Urothelium cell line (cell line): Measurements from ENCODE around the gene VAV2.
A peak's percentile ranks its signal among the peaks of the same experiment; 100 is the strongest.

Experiments
- DNase-seq: peaks from one replicate; pipeline ENCODE4 v3.0.0; 2011; ENCODE audit warnings: low spot score, mixed read lengths
- FAIRE-seq: peaks from 2 replicates; lab custom pipeline; 2011; peaks lifted over from hg19 to GRCh38; lab: Jason Lieb, UNC

Gene VAV2

DNA sequence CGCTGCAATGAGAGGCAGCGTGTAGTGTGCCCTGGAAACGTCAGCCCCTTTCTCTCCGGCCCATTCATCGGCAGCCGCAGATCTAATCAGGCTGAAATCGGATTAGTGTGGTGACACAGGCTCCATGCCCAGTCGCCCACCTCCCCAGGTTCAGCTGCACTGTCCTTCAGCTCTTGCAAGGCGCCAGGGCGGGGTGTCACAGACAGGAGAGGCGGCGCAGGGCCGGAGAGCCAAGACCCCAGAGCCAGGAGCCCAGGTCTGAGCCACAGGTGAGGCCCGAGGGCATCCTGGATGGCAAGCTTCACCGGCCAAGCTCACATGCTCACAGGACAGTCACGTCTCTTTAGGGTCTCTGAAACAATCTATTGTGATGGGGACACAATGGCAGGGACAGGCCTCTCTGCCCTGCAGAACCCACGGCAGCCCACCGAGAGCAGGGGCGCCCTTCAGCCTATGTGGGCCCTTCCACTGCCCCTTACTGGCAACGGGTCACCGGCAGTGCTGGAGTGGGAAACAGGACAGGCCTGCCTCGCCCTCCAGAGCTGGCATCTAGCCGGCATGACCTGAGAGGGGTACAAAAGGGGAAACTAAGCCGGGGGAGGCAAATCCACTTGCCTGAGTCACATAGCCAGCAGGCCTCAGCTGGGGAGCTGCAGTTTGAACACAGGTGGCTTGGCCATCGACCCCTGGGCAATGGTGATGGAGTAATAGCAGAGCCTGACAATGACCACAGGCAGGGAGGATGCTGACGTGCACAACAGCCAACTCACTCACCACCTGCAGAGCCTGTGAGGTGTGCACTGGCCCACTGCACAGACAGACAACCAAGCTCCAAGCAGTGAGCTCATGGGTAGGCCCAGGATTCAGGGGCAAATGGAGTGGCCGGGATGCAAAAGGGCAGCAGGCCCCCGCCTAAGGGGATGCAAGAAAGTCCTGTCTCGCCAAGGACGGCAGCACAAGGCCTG is 48.1 kb downstream of the VAV2 start:
- FAIRE-seq (no peak), DNase-seq (no peak)

DNA sequence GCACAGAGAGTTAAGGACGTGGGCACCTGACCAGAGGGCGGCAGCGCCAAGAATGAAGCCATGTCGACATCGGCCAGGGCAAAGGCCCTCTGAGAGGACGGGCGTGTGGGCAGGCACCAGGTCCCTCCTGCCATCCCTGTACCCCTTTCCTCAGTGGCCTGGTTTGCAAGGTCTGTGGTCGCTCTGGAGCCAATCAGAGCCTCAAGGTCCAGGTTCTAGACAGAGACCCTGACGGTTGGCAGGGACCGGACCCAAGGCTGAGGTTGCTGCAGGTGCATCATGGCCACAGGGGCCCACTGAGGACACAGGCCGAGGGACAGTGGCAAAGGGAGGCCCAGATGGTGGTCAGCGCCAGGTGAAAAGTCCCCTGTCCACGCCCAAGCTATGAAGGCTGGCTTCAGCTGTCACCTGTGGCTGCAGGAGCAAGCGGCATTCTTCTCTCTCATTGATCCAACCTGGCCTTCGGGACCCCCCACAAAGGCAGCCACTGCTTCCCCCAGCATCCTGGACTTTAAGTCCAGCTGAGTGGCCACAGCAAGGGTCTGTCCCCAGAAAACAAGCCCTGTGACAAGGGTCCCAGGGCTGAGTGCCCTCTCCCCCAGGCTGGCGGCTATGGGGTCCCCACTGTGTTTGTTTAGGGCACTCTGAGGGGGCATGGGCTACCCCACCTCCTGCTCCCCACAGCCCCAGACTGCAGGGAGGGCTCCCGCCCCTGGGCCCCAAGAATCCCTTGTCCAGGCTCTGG is 48.9 kb downstream of the VAV2 start:
- no peak for DNase-seq
- no peak for FAIRE-seq

DNA sequence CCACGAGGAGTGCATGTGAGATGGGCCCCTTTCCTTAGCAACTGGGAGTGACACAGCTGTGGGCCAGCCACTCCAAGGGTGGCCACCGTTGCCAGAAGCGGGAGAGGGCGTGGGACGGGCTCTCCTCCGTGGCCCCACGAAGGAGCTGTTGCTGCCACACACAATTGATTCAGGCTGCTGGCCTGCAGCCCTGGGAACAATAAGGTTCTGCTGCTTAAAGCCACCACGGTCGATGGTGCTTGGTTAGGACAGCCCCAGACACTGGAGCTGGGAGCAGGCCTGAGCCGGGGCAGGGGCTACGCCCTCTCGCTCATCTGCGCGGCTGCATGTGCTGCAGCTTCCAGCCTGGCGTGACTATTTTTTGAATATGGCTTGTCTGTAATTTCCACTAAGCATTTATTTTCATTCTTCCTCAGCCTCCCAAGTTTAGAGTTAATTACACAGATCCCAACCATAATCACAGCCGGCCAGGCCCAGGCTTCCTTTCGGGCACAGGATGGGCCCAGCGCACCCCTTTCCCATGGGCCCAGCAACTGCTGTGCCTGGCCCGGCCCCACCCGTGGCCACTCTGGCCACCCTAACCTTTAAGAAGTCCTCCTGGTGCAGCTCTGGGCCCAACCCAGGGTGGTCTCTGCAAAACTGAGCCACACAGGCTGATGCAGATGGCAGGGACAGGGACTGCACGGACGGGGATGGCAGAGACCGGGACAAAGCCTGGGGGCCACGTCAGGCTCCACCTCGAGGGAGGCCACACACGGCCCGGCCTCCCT is 49.7 kb downstream of the VAV2 start:
- no peak for FAIRE-seq
- no peak for DNase-seq

DNA sequence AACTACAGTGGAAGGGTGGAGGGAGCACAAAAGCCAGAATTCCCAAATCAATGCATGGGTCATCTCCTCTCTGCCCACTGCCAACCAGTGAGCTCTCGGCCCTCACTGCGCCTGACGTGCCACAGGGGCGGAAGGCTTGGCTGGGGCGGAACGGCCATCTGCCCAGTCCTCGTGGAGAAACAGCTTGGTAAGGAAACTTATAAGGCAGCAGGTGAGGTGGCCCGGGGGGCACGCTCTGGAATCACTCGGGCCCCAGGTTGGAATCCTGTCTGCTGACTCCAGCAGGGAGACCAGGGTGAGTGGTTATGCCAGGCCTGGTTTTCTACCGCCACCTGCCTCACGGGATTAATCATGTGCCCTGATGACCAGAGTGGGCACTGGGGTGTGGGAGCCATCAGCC is 52.3 kb downstream of the VAV2 start:
- DNase-seq (no peak), FAIRE-seq (no peak)

DNA sequence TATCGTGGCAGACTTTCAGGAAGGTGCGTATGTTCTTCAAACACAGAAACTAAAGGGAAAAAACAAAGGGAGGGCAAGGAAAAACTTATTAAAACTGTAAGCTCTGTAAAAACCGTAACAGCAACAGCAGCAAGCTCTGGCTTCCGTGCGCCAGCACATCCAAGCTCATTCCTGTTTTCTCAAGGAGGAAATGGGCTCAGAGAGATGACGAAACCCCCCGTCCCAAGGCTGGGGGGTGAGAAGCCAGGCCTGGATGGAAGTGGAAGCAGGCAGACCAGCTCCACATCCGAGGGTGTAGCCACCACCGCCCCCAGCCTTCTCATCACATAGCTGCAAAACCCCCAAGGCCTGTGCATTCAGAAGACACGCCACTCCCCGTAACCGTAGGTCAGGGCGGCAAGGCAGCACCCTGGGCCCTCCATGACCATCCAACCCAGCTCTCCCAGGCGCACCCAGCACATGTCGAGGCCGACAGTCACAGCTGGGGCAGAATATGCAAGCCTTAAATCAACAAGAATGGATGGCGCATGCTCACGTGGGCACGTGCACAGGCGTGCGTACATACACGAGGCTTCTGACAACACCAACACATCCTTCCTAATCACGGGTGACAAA is 52.8 kb downstream of the VAV2 start:
- FAIRE-seq = no peak
- DNase-seq = no peak

DNA sequence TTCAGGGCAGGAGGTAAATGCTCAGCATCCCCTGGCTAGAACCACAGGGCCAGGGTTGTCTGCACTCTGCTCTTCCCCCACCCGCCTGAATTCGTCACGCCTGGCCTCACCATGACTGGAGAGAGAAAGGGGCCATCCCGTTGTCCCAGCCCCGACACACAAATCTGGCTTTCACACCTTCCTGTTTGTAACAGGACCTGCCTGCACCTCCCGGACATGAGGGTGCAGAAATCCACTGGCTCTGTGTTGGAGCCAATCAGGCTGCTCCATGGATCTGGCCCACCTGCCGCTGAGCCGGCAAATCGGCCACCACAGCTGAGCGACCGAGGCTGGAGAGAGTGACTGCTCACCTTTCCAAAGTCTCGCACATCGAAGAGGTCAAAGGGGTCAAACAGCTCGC is 53.4 kb downstream of the VAV2 start:
- FAIRE-seq = no peak

DNA sequence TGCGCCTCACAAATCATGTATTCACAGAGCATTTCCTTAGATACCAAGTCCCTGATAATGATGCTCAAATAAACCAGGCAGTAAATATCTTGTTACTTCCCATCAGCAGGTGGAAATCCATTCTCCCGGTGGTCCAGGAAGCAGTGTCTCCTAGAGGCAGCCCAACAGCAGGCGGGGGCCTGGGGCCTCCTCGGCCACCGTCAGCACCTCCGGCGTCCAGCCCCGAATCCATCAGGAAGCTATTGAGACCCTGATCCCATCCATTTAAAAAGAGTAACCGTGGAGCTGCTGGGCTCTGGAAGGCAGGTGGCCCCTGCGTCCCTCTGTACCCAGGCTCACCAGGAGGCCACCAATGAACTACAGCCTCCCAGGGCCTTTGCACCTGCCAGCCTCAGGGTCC is 54.0 kb downstream of the VAV2 start:
- DNase-seq = no peak
- no peak for FAIRE-seq

More for the DNA sequence above, 53.4 kb downstream of the VAV2 start:
- DNase-seq = no peak

DNA sequence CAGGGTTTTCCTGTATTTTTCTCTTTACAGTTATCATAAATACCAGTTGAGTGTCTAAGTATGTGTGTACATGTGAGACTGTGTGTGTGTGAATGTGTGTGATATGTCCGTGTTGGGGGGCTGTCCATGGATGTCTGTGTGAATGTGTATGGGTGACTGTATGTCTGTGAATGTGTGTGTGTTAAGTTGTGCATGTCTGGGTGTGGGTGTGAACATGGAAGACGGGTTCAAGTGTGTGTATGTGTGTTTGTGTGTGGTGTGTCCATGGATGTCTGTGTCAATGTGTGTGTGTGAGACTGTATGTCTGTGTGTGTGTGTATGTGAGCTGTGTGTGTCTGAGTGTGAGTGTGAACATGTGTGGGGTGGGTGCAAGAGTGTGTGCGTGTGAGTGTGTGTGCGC is 55.0 kb downstream of the VAV2 start:
- FAIRE-seq = peak; percentile 78
- no peak for DNase-seq

DNA sequence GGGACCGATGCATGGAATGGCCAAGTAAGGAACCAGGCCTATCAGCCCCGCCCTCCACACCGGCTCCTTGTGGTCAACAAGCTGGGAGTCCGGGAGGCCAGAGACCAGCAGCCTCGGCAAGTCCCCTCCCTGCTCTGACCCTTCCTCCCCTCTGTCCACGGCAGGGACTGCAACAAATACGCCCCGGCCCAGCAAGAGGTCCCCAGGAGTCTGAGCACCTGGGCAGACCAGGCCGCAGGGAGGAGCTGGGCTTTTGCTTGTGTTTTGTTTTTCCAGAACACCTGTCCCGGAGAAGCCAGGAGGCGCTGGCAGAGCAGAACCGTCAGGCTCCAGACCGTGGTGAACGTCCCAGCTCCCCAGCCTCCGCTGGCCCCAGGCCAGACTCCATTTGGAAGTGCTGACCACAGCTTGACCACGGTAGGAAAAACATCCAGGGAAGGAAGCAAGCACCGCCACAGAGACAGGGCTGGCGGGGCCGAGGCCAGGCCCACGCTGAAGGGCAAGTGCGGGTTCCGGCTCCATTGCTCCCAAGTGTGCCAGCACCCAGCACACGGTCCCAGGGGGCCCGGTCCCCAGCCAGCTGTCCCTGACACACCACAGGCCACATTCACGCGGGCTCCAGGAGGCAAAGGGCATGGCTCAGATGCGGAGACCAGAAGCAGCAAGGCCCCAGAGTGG is 56.7 kb downstream of the VAV2 start:
- DNase-seq (no peak), FAIRE-seq (no peak)

DNA sequence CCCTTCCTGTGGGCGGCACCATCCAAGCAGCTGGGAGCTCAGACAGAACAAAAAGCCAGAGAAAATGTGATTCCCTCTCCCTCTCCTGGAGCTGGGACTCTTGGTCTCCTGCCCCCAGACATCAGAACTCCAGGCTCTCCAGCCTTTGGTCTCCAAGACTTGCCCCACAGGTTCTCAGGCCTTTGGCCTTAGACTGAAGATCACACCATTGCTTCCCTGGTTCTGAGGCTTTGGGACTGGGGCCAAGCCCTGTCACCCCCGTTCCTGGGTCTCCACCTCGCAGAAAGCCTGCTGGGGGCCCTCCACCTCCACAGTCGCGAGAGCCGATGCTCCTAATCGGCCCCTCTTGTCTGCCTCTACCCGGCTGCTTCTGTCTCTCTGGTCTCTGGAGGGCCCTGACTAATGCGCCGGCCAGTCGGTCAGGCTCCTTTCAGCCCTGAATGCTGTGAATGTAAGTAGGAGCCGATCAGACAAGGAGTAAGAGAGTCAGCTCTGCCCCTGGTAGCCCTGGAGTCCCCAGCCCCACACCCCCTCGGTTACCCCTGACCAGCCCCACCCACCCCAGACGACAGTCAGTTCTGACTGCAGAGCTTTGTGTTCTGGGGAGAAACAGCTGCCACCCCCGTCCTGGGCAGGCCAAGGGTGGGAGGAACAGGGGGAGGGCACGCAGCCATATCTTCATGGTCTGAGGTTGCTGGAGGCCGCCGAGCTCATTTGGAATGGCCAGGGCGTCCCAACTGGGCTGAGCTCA is 57.5 kb downstream of the VAV2 start:
- DNase-seq (no peak), FAIRE-seq (no peak)

DNA sequence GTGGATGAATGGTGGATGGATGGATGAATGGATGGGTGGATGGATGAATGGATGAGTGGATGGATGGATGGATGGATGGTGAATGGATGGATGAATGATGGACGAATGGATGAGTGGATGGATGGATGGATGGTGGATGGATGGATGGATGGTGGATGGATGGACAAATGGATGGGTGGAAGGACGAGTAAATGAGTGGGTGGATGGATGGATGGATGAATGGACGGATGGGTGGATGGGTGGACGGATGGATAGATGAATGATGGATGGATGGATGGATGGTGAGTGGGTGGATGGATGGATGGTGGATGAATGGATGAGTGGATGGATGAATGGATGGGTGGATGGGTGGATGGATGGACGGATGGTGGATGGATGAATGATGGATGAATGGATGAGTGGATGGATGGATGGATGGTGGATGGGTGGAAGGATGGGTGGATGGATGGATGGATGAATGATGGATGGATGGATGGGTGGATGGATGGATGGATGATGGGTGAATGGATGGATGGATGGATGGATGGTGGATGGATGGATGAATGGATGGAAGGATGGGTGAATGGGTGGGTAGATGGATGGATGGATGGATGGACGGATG is 58.6 kb downstream of the VAV2 start:
- FAIRE-seq (peak; percentile 37), DNase-seq (no peak)

DNA sequence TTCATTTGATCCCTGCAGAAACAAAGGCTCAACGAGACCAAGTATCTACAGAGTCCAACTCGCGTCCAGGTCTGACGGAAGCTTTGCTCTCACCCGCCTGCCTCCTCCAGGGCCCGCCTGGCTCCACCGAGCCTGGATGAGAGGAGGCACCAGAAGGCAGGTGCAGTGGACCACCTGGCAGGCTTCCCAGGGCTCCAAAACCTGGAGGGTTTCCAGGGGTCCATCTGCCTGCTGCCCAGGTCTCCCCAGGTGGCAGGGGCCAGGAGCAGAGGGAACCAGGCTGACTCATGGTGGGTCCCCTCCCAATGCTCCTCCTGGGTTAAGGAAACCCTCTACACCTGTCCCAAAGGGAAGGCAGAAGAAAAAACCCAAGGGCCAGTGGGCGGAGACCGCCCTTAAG is 59.5 kb downstream of the VAV2 start:
- DNase-seq = no peak
- FAIRE-seq = no peak

DNA sequence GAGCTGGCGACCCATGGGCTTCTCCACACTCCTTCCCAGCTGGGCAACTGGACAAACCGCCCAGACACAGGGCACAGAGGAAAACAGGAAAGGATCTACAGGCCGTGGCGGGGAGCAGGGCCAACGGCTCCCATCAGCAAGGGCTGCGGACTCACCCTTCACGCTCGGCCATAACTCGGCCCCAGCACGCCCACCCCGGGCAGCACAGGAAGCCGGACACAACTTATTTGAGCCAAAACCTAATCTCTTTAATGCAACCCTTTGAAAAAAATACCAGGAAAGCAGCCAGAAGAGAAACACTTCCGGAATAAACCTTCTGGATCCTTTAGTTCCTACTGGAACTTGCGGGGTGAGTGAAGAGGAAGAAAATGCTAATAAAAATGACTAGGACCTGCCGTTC is 59.9 kb downstream of the VAV2 start:
- FAIRE-seq = no peak

DNA sequence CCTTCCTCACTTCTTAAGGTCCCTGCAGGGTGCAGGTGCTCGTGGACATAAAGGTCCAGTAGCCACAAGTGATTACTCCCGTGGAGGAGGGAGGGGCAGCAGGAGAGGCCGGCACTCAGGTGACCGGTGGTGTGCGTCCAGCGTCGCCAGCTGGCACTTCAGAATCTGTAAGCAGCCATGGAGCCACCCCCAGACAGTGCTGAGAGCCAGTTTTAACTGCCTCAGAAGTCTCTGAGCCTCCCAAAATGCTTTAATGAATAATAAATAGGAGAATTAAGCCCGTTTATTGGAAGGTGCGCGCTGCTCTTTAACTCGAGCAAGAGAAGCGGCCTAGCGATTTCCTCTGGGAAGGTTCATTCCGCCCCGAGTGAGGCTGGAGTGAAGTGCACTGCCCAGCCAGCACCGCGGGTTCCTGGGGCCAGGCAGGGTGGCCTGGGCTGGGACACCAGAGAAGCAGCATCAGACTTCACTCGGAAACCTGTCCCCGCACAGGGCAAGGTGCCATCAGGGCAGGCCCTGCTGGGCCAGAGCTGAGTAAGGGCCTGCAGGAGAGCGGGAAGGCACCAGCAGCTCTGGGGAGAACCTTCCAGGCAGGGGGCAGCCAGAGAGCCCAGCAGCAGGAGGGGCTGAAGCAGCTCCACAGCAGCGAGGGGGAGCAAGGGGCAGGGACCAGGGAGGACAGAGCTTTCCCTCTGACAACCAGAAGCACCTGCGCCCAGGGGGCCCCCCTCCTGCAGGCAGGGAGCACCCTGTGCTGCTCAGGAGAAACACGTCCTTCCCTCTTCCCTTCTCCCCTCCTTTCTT is 61.2 kb downstream of the VAV2 start:
- FAIRE-seq (no peak), DNase-seq (no peak)

More for the DNA sequence above, 59.9 kb downstream of the VAV2 start:
- no peak for DNase-seq

DNA sequence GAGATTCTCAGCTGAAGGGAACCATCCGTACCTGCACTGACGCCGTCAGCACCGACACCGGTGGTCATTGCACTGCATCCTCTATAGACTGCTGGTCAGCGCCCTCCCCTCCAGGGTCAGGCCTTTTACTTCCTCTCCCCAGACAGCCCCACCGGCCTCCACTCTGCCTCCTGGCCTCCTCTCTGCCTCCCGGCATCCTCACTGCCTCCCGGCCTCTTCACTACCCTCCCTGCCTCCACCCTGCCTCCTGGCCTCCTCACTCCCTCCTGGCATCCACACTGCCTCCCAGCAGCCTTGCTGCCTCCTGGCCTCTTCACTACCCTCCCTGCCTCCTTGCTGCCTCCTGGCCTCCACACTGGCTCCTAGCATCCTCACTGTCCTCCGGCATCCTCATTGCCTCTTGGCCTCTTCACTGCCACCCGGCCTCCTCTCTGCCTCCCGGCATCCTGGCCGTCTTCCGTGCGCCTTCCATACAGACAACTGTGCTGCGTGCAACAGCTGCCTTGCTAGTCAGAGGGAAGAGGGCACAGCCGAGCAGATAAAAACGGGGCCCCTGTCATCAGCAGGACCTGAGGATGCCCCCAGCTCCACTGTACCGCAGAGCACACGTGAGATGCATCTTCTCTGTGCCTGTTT is 62.0 kb downstream of the VAV2 start:
- FAIRE-seq (no peak), DNase-seq (no peak)

DNA sequence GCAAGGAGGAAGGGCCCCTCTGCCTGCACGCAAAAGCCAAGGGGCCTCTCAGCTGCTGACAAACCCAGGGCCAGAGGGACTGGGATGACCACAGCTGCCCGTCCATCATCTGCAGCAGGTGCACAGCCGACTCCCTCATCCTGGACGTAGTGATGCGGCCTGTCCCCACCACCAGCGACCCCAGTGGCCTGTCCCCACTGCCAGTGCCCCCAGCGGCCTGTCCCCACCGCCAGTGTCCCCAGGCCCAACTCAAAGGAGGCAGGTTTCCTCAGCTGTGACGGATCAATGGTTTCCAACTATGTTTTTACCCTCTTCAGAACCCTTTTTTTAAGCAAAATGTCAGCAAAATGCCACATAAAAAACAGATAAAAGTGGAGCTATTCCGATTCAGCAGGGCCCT is 62.5 kb downstream of the VAV2 start:
- FAIRE-seq (no peak), DNase-seq (no peak)

DNA sequence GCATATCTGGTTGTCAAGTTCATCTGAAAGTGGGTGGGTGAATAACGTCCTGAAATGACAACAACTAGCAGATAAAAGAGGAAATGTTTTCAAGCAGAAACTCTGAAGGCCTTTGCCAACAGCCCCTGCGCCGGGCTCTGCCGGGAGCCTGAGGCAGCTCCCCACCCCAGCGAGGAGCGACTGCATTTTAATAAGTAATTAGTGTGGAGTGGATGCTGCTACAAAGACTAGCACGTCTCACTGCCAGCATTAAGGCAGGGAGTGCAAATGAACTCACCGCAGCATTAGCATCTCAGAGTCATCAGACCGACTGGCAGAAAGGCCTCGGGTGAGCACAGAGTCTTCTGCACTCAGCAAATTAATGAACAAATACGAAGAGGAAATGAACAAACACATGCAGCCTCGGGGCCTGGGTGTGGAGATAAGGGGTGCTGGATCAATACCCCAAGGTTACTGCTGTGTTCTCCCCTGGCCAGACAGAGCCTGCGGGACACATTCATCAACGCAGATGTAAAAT is 63.8 kb downstream of the VAV2 start:
- no peak for DNase-seq
- no peak for FAIRE-seq

DNA sequence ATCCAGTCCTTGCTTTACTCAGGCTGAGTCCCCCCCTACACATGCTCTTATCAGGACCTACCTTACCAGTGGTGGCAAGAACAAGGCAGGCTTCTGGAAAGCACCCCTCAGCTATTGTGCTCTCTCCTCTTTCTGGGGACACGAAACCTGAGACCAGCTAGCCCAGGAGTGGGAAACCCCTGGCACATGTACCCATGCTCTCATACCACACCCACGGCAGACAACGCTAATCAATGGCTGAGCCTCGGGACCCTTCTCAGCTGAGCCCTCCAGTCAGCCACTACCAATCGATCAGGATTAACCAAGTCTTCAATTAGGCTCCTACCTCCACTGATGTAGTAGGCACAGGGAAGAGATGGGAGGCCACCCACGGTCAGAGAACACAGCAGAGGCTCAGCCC is 65.1 kb downstream of the VAV2 start:
- DNase-seq (no peak), FAIRE-seq (no peak)
